Muscle layer of duodenum (tissue), 2 donors: Measurements from ENCODE around the gene DDHD1.

Experiments used
- H3K27ac ChIP-seq: one replicate; pipeline ENCODE4 v1.7.0; 2013; ENCODE audit warnings: mild to moderate bottlenecking, low read length
- H3K27me3 ChIP-seq: one replicate; pipeline ENCODE4 v1.7.0; 2013; ENCODE audit warnings: low read depth, mild to moderate bottlenecking, control low read depth, low read length
- H3K36me3 ChIP-seq, 2 donors: one replicate each; pipeline ENCODE4 v1.7.0; 2013; ENCODE audit warnings: low read length in 2 of 2, control low read depth in 1 of 2, mild to moderate bottlenecking in 1 of 2; ENCODE audit not compliant: insufficient read depth in 2 of 2, control insufficient read depth in 1 of 2
- H3K4me1 ChIP-seq, 2 donors: one replicate each; pipeline ENCODE4 v1.7.0; 2013; ENCODE audit warnings: low read length in 2 of 2, mild to moderate bottlenecking in 2 of 2, control low read depth in 1 of 2, moderate library complexity in 1 of 2; ENCODE audit not compliant: insufficient read depth in 2 of 2, control insufficient read depth in 1 of 2
- H3K4me3 ChIP-seq, 2 donors: one replicate each; pipeline ENCODE4 v1.7.0; 2013; ENCODE audit warnings: low read length in 2 of 2, low read depth in 1 of 2, mild to moderate bottlenecking in 1 of 2
- H3K9me3 ChIP-seq, 2 donors: one replicate each; pipeline ENCODE4 v1.7.0; 2013; ENCODE audit warnings: low read length in 2 of 2, control low read depth in 1 of 2, mild to moderate bottlenecking in 1 of 2; ENCODE audit not compliant: control insufficient read depth in 1 of 2
- donor health status: healthy.

DDHD1 gene

GRCh38 chr14:53006931-53007562 is 146.1 kb downstream of the DDHD1 start:
- Histone ChIP-seq H3K4me1 (peaks cover 0 to 17% of the 10 kb centered on the region in 2 donors), H3K9me3 (no peaks in the 10 kb centered on the region), H3K27me3 (no peaks in the 10 kb centered on the region), H3K36me3 (no peaks in the 10 kb centered on the region), H3K27ac (no peak overlapping the region), H3K4me3 (no peak overlapping the region)

GRCh38 chr14:53004976-53005375 is 148.1 kb downstream of the DDHD1 start:
- Histone ChIP-seq H3K27me3 (no peaks in the 10 kb centered on the region), H3K4me3 (no peak overlapping the region), H3K36me3 (no peaks in the 10 kb centered on the region), H3K4me1 (peaks cover 0 to 7% of the 10 kb centered on the region in 2 donors), H3K27ac (no peak overlapping the region), H3K9me3 (no peaks in the 10 kb centered on the region)

- Histone ChIP-seq H3K27ac (no peak overlapping the region), H3K36me3 (no peaks in the 10 kb centered on the region), H3K27me3 (no peaks in the 10 kb centered on the region), H3K9me3 (no peaks in the 10 kb centered on the region), H3K4me1 (peaks cover 0 to 7% of the 10 kb centered on the region in 2 donors), H3K4me3 (no peak overlapping the region)
These were observed 149.3 kb downstream of the DDHD1 start for GRCh38 chr14:53003776-53004175.

- H3K4me1 ChIP-seq = peaks cover 0 to 13% of the 10 kb centered on the region in 2 donors
- no peak overlapping the region for H3K27ac ChIP-seq
- H3K36me3 ChIP-seq = no peaks in the 10 kb centered on the region
- H3K9me3 ChIP-seq = no peaks in the 10 kb centered on the region
- no peaks in the 10 kb centered on the region for H3K27me3 ChIP-seq
- H3K4me3 ChIP-seq = no peak overlapping the region
These were observed 150.5 kb downstream of the DDHD1 start for GRCh38 chr14:53002576-53002975.

GRCh38 chr14:53001787-53002378 is 151.2 kb downstream of the DDHD1 start:
- Histone ChIP-seq H3K36me3 (no peaks in the 10 kb centered on the region), H3K9me3 (no peaks in the 10 kb centered on the region), H3K4me1 (peaks cover 0 to 13% of the 10 kb centered on the region in 2 donors), H3K4me3 (no peak overlapping the region), H3K27me3 (no peaks in the 10 kb centered on the region), H3K27ac (no peak overlapping the region)

GRCh38 chr14:52998376-52999015 is 154.6 kb downstream of the DDHD1 start:
- no peaks in the 10 kb centered on the region for H3K9me3 ChIP-seq
- H3K36me3 ChIP-seq = no peaks in the 10 kb centered on the region
- H3K4me1 ChIP-seq = peaks cover 0 to 13% of the 10 kb centered on the region in 2 donors
- no peak overlapping the region for H3K4me3 ChIP-seq
- peak overlapping the region; percentile 26 for H3K27ac ChIP-seq
- no peaks in the 10 kb centered on the region for H3K27me3 ChIP-seq

GRCh38 chr14:52996493-52996892 is 156.6 kb downstream of the DDHD1 start:
- Histone ChIP-seq H3K27me3 (no peaks in the 10 kb centered on the region), H3K9me3 (no peaks in the 10 kb centered on the region), H3K4me1 (peaks cover 0 to 7% of the 10 kb centered on the region in 2 donors), H3K36me3 (no peaks in the 10 kb centered on the region), H3K27ac (no peak overlapping the region), H3K4me3 (no peak overlapping the region)

- H3K27ac ChIP-seq = no peak overlapping the region
- no peaks in the 10 kb centered on the region for H3K36me3 ChIP-seq
- peaks cover 0 to 7% of the 10 kb centered on the region in 2 donors for H3K4me1 ChIP-seq
- no peaks in the 10 kb centered on the region for H3K27me3 ChIP-seq
- no peaks in the 10 kb centered on the region for H3K9me3 ChIP-seq
- H3K4me3 ChIP-seq = no peak overlapping the region
These were observed 157.1 kb downstream of the DDHD1 start for GRCh38 chr14:52995998-52996397.

GRCh38 chr14:52992236-52992870 is 160.8 kb downstream of the DDHD1 start:
- Histone ChIP-seq H3K27ac (no peak overlapping the region), H3K27me3 (no peaks in the 10 kb centered on the region), H3K4me3 (no peak overlapping the region), H3K9me3 (no peaks in the 10 kb centered on the region), H3K4me1 (no peaks in the 10 kb centered on the region), H3K36me3 (no peaks in the 10 kb centered on the region)

- H3K36me3 ChIP-seq = no peaks in the 10 kb centered on the region
- H3K4me1 ChIP-seq = no peaks in the 10 kb centered on the region
- no peak overlapping the region for H3K4me3 ChIP-seq
- no peaks in the 10 kb centered on the region for H3K9me3 ChIP-seq
- no peak overlapping the region for H3K27ac ChIP-seq
- H3K27me3 ChIP-seq = no peaks in the 10 kb centered on the region
These were observed 165.0 kb downstream of the DDHD1 start for GRCh38 chr14:52988139-52988538.

GRCh38 chr14:52987514-52987913 is 165.6 kb downstream of the DDHD1 start:
- Histone ChIP-seq H3K27ac (no peak overlapping the region), H3K4me3 (no peak overlapping the region), H3K27me3 (no peaks in the 10 kb centered on the region), H3K4me1 (no peaks in the 10 kb centered on the region), H3K36me3 (no peaks in the 10 kb centered on the region), H3K9me3 (no peaks in the 10 kb centered on the region)
